Activated CD8-positive, alpha-beta memory T cell treated with anti-CD3 and anti-CD28 coated beads, Interleukin-2, amount 10 ng/mL, durations not matched to agents 7 days and 5 days (primary cell): Measurements from ENCODE around the gene ZBTB46. TPM values are rescaled to one million over a fixed set of nuclear protein-coding genes. Genes with fewer than 3 reads are reported as not detected.

Source experiments
- ATAC-seq: fragments of 150-1000 bp; cut with Tn5 transposase; one replicate; pipeline ENCODE4 v1.10.0; 2021; ENCODE audit warnings: moderate library complexity
- CTCF ChIA-PET: fragments of 350-600 bp; sonication (Branson Sonifier 250); formaldehyde crosslinking; loops from one replicate; lab custom pipeline; 2021; ENCODE audit warnings: antibody characterized with exemption; lab: Charles Lee
- DNase-seq: peaks from one replicate; pipeline ENCODE4 v3.0.0-alpha.2; 2020
- H3K27ac Mint-ChIP-seq: one replicate; pipeline ENCODE4 v1.8.0; 2021; ENCODE audit warnings: mild to moderate bottlenecking, mixed read lengths
- H3K27me3 Mint-ChIP-seq: one replicate; pipeline ENCODE4 v1.8.0; 2021; ENCODE audit warnings: mixed read lengths
- H3K36me3 Mint-ChIP-seq: one replicate; pipeline ENCODE4 v1.8.0; 2021; ENCODE audit warnings: mild to moderate bottlenecking, mixed read lengths
- H3K4me1 Mint-ChIP-seq: one replicate; pipeline ENCODE4 v1.8.0; 2021; ENCODE audit warnings: mixed read lengths
- H3K4me3 Mint-ChIP-seq: one replicate; pipeline ENCODE4 v1.8.0; 2021; ENCODE audit warnings: mild to moderate bottlenecking, moderate library complexity, mixed read lengths
- H3K9me3 Mint-ChIP-seq: one replicate; pipeline ENCODE4 v1.8.0; 2022; ENCODE audit warnings: low read depth, mixed read lengths
- total RNA-seq, 2 experiments: library from RNA; stranded (reverse); gene quantifications; one replicate each; pipeline ENCODE4 v1.2.3, GENCODE V29; 2021

Gene ZBTB46
- total RNA-seq, 2 experiments from 2014 or later: 0.15 to 0.84 TPM

GRCh38 chr20:63840405-63840828 is 9.4 kb upstream of the ZBTB46 start:
- DNase-seq (no peak), ATAC-seq (no peak)
- peaks cover 39% of the 10 kb centered on the region for H3K27me3 Mint-ChIP-seq
- no peaks in the 10 kb centered on the region for H3K9me3 Mint-ChIP-seq
- H3K4me1 Mint-ChIP-seq: peaks cover 6% of the 10 kb centered on the region
- CTCF ChIA-PET: interaction anchor here (0.7 kb wide), 1 partner anchor 11 kb away, joined by 3 read pairs; no protein-coding TSS in a partner anchor
- H3K27ac Mint-ChIP-seq: no peak overlapping the region
- no peaks in the 10 kb centered on the region for H3K36me3 Mint-ChIP-seq
- no peak overlapping the region for H3K4me3 Mint-ChIP-seq

- no peaks in the 10 kb centered on the region for H3K36me3 Mint-ChIP-seq
- CTCF ChIA-PET: interaction anchor here (0.7 kb wide), 1 partner anchor 12 kb away, joined by 3 read pairs; no protein-coding TSS in a partner anchor
- H3K4me3 Mint-ChIP-seq: no peak overlapping the region
- H3K4me1 Mint-ChIP-seq: peaks cover 3% of the 10 kb centered on the region
- H3K27ac Mint-ChIP-seq: no peak overlapping the region
- no peaks in the 10 kb centered on the region for H3K9me3 Mint-ChIP-seq
- H3K27me3 Mint-ChIP-seq: peaks cover 31% of the 10 kb centered on the region
- ATAC-seq: no peak
- DNase-seq: no peak
These were observed 8.6 kb upstream of the ZBTB46 start for GRCh38 chr20:63839620-63840019.

- Mint-ChIP-seq H3K27ac (no peak overlapping the region), H3K4me1 (peaks cover 2% of the 10 kb centered on the region), H3K36me3 (no peaks in the 10 kb centered on the region), H3K9me3 (no peaks in the 10 kb centered on the region), H3K27me3 (peaks cover 21% of the 10 kb centered on the region), H3K4me3 (no peak overlapping the region)
- CTCF ChIA-PET: no interaction called here
- DNase-seq (no peak), ATAC-seq (no peak)
These were observed 6.4 kb upstream of the ZBTB46 start for GRCh38 chr20:63837479-63837878.

GRCh38 chr20:63836458-63837344 is 5.6 kb upstream of the ZBTB46 start:
- H3K27me3 Mint-ChIP-seq: peaks cover 23% of the 10 kb centered on the region
- H3K27ac Mint-ChIP-seq: no peak overlapping the region
- CTCF ChIA-PET: no interaction called here
- ATAC-seq (no peak), DNase-seq (no peak)
- H3K9me3 Mint-ChIP-seq: no peaks in the 10 kb centered on the region
- no peaks in the 10 kb centered on the region for H3K4me1 Mint-ChIP-seq
- no peaks in the 10 kb centered on the region for H3K36me3 Mint-ChIP-seq
- no peak overlapping the region for H3K4me3 Mint-ChIP-seq

GRCh38 chr20:63835021-63835858 is 4.2 kb upstream of the ZBTB46 start:
- no peaks in the 10 kb centered on the region for H3K9me3 Mint-ChIP-seq
- DNase-seq (no peak), ATAC-seq (no peak)
- peaks cover 21% of the 10 kb centered on the region for H3K27me3 Mint-ChIP-seq
- no peaks in the 10 kb centered on the region for H3K36me3 Mint-ChIP-seq
- no peaks in the 10 kb centered on the region for H3K4me1 Mint-ChIP-seq
- CTCF ChIA-PET: no interaction called here
- H3K4me3 Mint-ChIP-seq: no peak overlapping the region
- no peak overlapping the region for H3K27ac Mint-ChIP-seq

- H3K4me3 Mint-ChIP-seq: no peak overlapping the region
- ATAC-seq (no peak), DNase-seq (no peak)
- H3K9me3 Mint-ChIP-seq: no peaks in the 10 kb centered on the region
- CTCF ChIA-PET: no interaction called here
- H3K27ac Mint-ChIP-seq: no peak overlapping the region
- peaks cover 23% of the 10 kb centered on the region for H3K27me3 Mint-ChIP-seq
- H3K36me3 Mint-ChIP-seq: no peaks in the 10 kb centered on the region
- peaks cover 7% of the 10 kb centered on the region for H3K4me1 Mint-ChIP-seq
These were observed 3.4 kb upstream of the ZBTB46 start for GRCh38 chr20:63834491-63834880.

GRCh38 chr20:63833776-63834490 is 2.9 kb upstream of the ZBTB46 start:
- Mint-ChIP-seq H3K9me3 (no peaks in the 10 kb centered on the region), H3K27ac (no peak overlapping the region), H3K4me3 (no peak overlapping the region), H3K4me1 (peaks cover 9% of the 10 kb centered on the region), H3K27me3 (peaks cover 29% of the 10 kb centered on the region), H3K36me3 (no peaks in the 10 kb centered on the region)
- DNase-seq (no peak), ATAC-seq (no peak)
- CTCF ChIA-PET: no interaction called here

GRCh38 chr20:63831993-63832686 is 1.1 kb upstream of the ZBTB46 start:
- ATAC-seq (peak; percentile 4), DNase-seq (no peak)
- Mint-ChIP-seq H3K27me3 (peaks cover 36% of the 10 kb centered on the region), H3K4me1 (peaks cover 9% of the 10 kb centered on the region), H3K9me3 (no peaks in the 10 kb centered on the region), H3K27ac (no peak overlapping the region), H3K36me3 (no peaks in the 10 kb centered on the region), H3K4me3 (no peak overlapping the region)
- CTCF ChIA-PET: no interaction called here

- Mint-ChIP-seq H3K9me3 (no peaks in the 10 kb centered on the region), H3K4me3 (no peak overlapping the region), H3K36me3 (no peaks in the 10 kb centered on the region), H3K27me3 (peaks cover 41% of the 10 kb centered on the region), H3K4me1 (peaks cover 9% of the 10 kb centered on the region), H3K27ac (no peak overlapping the region)
- no peak for DNase-seq
- CTCF ChIA-PET: no interaction called here
- peak; percentile 18 for ATAC-seq
These were observed 555 bp upstream of the ZBTB46 start for GRCh38 chr20:63831646-63831992.

GRCh38 chr20:63829945-63830835 is 874 bp downstream of the ZBTB46 start:
- DNase-seq (no peak), ATAC-seq (peak; percentile 23)
- H3K27ac Mint-ChIP-seq: no peak overlapping the region
- no peaks in the 10 kb centered on the region for H3K9me3 Mint-ChIP-seq
- H3K4me1 Mint-ChIP-seq: peaks cover 9% of the 10 kb centered on the region
- peak overlapping the region; percentile 57 for H3K4me3 Mint-ChIP-seq
- H3K36me3 Mint-ChIP-seq: no peaks in the 10 kb centered on the region
- peaks cover 54% of the 10 kb centered on the region for H3K27me3 Mint-ChIP-seq
- CTCF ChIA-PET: no interaction called here

GRCh38 chr20:63829603-63829944 is 1.5 kb downstream of the ZBTB46 start:
- ATAC-seq: no peak
- H3K36me3 Mint-ChIP-seq: no peaks in the 10 kb centered on the region
- DNase-seq: no peak
- H3K9me3 Mint-ChIP-seq: no peaks in the 10 kb centered on the region
- CTCF ChIA-PET: no interaction called here
- peak overlapping the region; percentile 57 for H3K4me3 Mint-ChIP-seq
- no peak overlapping the region for H3K27ac Mint-ChIP-seq
- H3K27me3 Mint-ChIP-seq: peaks cover 54% of the 10 kb centered on the region
- peaks cover 9% of the 10 kb centered on the region for H3K4me1 Mint-ChIP-seq

- DNase-seq (no peak), ATAC-seq (no peak)
- Mint-ChIP-seq H3K36me3 (no peaks in the 10 kb centered on the region), H3K27me3 (peaks cover 54% of the 10 kb centered on the region), H3K27ac (no peak overlapping the region), H3K4me3 (no peak overlapping the region), H3K9me3 (no peaks in the 10 kb centered on the region), H3K4me1 (peaks cover 9% of the 10 kb centered on the region)
- CTCF ChIA-PET: no interaction called here
These were observed 2.1 kb downstream of the ZBTB46 start for GRCh38 chr20:63828951-63829350.
